Gastroesophageal sphincter (tissue), 3 donors: ENCODE results near the gene TMEM52B.

Experiments used
- EP300 ChIP-seq: sonication (generic); formaldehyde crosslinking; IDR thresholded peaks from one replicate; pipeline ENCODE4 v1.6.1; 2017; ENCODE audit warnings: antibody characterized with exemption, mild to moderate bottlenecking
- POLR2A ChIP-seq, 2 donors: fragments of 450-650 bp; IDR thresholded peaks; one replicate each; pipeline ENCODE4 v1.6.1; 2017; ENCODE audit warnings: antibody characterized with exemption in 2 of 2, mild to moderate bottlenecking in 2 of 2, moderate library complexity in 1 of 2
- POLR2AphosphoS5 ChIP-seq: sonication (generic); formaldehyde crosslinking; IDR thresholded peaks from one replicate; pipeline ENCODE4 v1.6.1; 2017; ENCODE audit warnings: antibody characterized with exemption
- TF ChIP-seq, protein P1 (sequence below), 4 experiments: fragments of 200-600 bp in 2 of 4; fragments of 450-650 bp in 2 of 4; sonication (generic) in 1 of 4; IDR thresholded peaks; one replicate each; pipeline ENCODE4 v1.5.1; 2017 to 2019; ENCODE audit warnings: antibody characterized with exemption in 4 of 4, mild to moderate bottlenecking in 2 of 4, moderate library complexity in 2 of 4

DNA sequence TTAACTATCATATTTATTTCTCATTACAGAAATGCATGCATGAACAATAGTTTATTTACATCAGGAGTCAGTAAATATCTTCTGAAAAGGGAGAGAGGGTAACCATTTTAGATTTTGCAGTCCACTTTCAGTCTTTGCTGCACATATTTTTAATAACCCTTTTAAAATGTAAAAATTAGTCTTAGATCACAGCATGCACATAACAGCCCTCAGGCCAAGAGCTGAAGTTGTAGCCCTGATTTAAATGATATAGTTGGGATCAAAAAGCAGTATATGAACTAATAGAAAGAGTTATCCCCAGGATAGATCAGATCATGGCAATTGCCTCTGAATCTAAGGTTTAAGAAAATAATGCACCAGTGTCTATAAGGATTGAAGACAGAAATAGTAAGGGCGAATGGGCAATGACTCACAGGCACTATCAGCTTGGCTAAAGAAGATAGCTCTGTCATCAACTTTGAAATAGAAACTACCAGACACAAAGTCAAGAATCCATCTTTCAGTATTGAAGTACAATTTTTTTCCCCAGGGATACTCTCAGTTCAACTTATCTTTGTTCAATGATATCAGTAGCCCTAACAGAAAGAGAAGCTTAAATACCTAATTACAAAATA is 35.7 kb upstream of the TMEM52B start:
- TF ChIP-seq, protein P1, sequence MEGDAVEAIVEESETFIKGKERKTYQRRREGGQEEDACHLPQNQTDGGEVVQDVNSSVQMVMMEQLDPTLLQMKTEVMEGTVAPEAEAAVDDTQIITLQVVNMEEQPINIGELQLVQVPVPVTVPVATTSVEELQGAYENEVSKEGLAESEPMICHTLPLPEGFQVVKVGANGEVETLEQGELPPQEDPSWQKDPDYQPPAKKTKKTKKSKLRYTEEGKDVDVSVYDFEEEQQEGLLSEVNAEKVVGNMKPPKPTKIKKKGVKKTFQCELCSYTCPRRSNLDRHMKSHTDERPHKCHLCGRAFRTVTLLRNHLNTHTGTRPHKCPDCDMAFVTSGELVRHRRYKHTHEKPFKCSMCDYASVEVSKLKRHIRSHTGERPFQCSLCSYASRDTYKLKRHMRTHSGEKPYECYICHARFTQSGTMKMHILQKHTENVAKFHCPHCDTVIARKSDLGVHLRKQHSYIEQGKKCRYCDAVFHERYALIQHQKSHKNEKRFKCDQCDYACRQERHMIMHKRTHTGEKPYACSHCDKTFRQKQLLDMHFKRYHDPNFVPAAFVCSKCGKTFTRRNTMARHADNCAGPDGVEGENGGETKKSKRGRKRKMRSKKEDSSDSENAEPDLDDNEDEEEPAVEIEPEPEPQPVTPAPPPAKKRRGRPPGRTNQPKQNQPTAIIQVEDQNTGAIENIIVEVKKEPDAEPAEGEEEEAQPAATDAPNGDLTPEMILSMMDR (IDR thresholded peaks at IDR 0.05), result no peak
- TF ChIP-seq EP300 (no peak), POLR2A (IDR thresholded peaks at IDR 0.05) (no peak), POLR2AphosphoS5 (no peak)
